Right ventricle myocardium superior (tissue), 1 donor: ENCODE measurements around the gene INPP5A. TPM values are rescaled to one million over a fixed set of nuclear protein-coding genes. Genes with fewer than 3 reads are reported as not detected.
"Not testable (repeated sequence)": the region's sequence is repeated elsewhere in the genome, so short reads cannot be mapped to it uniquely, and the experiment has no call there.

Source experiments
- ATAC-seq: fragments of 200-7000 bp; cut with Tn5 transposase; one replicate; pipeline ENCODE4 v1.9.1; 2020; ENCODE audit warnings: mild to moderate bottlenecking; ENCODE audit not compliant: poor library complexity
- DNase-seq: peaks from one replicate; pipeline ENCODE4 v3.0.0-alpha.2; 2020
- intact Hi-C: fragments of 100-400 bp; cut with DNase I; formaldehyde crosslinking; loops from one replicate; pipeline ENCODE4 v1.11.2; 2022
- total RNA-seq: library from RNA; stranded (reverse); fragmentation: NEBNext Ultra II Directional; extraction: Animal tissue kit (Norgen Biotek cat#: 25700); gene quantifications from one replicate; pipeline ENCODE4 v1.2.1, GENCODE V29; 2021
- donor health status: DM: no; HTN: yes; CAD: no; lungs with severe emphysema.

The INPP5A gene
- total RNA-seq, 1 donor from 2014 or later: 99.1 TPM

GRCh38 chr10:132566892-132567291 is 29.3 kb downstream of the INPP5A start:
- DNase-seq (no peak), ATAC-seq (no peak)
- intact Hi-C loops: no loop called here

- DNase-seq (peak; percentile 29), ATAC-seq (no peak)
- intact Hi-C loops: no loop called here
Observed at GRCh38 chr10:132570265-132570664, 32.7 kb downstream of the INPP5A start.

- intact Hi-C loops: no loop called here
- ATAC-seq: peak; percentile 50
- DNase-seq: peak; percentile 67
Observed at GRCh38 chr10:132570771-132571649, 33.4 kb downstream of the INPP5A start.

DNA sequence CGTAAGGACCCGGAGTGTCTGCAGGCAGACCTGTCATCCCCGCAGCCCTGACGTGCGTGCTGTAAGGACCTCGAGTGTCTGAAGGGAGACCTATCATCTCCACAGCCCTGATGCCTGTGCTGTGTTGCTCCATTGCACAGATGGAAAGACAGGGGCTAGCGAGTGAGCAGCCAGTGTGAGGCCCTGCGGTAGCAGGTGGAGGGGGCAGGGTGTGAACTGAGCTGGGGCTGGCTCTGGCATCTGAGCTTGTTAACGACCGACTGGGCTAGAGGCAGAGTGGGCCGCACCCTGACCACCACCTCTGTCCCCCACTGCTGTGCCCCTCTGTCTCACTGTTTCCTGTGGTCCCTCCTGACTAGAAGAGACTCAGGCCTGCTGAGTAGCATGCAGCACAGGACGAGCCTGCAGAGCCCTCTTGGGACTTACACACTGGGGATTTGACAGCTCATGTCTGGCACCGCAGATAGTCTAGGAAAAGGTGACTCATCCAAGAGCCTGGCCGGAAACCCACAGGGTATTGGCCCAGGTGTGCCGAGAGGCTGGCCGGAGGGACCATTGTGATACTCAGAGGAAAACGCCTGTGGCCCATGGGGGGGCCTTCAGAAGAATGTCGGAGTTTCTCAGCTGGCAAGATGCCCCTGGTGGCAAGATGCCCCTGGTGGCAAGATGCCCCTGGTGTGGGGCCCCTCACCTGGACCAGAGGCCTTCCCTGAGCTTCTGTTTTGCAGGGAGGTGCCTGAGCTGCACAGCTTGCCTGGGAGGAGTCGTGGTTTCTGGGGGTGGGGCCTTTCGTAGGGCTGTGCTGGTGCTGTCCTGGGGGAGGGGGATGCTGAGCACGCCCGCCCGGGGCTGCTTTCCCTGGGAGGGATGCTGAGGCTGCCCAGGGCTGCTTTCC is 34.3 kb downstream of the INPP5A start:
- intact Hi-C loops: no loop called here
- DNase-seq (peak; percentile 50), ATAC-seq (peak; percentile 74)

- ATAC-seq: peak; percentile 45
- intact Hi-C loops: no loop called here
- no peak for DNase-seq
Observed at GRCh38 chr10:132572545-132572937, 35.0 kb downstream of the INPP5A start.

GRCh38 chr10:132572946-132573345 is 35.4 kb downstream of the INPP5A start:
- intact Hi-C loops, DNase-seq, ATAC-seq: not testable (repeated sequence)

DNA sequence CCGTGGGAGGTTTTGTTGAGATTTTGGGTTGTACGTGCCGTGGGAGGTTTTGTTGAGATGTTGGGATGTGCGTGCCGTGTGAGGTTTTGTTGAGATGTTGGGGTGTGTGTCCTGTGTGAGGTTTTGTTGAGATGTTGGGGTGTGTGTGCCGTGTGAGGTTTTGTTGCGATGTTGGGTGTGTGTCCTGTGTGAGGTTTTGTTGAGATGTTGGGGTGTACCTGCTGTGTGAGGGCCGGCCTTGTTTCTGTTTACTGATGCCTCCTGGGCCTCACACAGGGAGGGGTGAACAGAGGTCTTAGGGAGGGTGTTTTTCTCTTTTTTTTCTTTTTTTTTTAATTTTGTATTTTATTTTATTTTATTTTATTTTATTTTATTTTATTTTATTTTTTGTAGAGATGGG is 36.7 kb downstream of the INPP5A start:
- DNase-seq (no peak), ATAC-seq (no peak)
- intact Hi-C loops: no loop called here

DNA sequence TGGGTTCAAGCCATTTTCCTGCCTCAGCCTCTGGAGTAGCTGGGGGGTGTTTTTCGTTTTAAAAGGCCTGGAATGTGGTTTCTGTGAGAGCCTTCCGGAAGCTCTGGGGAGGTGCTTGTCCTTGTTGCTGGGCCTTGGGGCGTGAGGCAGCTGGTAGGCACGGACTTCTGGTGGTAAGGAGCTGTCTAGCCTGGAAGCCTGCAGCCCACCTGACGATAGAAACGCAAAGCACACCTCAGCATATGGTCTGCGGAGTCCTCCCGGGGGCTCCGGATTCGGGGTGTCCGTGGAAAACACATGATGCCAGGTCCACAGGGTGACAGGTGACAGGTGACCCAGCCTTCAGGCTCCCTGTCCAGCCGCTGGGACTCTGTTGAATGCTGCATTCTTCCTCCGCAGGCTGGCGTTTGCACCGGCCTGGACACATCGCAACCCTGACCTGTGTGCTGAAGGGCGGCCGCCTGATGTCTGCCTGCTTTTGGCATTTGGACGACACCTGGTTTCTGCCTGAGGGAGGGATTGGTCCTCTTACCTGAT is 37.3 kb downstream of the INPP5A start:
- DNase-seq: peak; percentile 36
- intact Hi-C loops: loop anchor here (5.0 kb wide), 2 partner anchors 33 to 118 kb away; no protein-coding TSS in a partner anchor

GRCh38 chr10:132575320-132576201 is 38.0 kb downstream of the INPP5A start:
- DNase-seq: peak; percentile 64
- ATAC-seq: peak; percentile 28
- intact Hi-C loops: loop anchor here (5.0 kb wide), 2 partner anchors 33 to 118 kb away; no protein-coding TSS in a partner anchor

More for the DNA sequence above, 37.3 kb downstream of the INPP5A start:
- no peak for ATAC-seq

- intact Hi-C loops: loop anchor here (5.0 kb wide), 2 partner anchors 35 to 120 kb away; no protein-coding TSS in a partner anchor
- ATAC-seq (no peak), DNase-seq (peak; percentile 36)
Observed at GRCh38 chr10:132576671-132577349, 39.2 kb downstream of the INPP5A start.

GRCh38 chr10:132577350-132578003 is 39.9 kb downstream of the INPP5A start:
- DNase-seq (peak; percentile 63), ATAC-seq (peak; percentile 70)
- intact Hi-C loops: loop anchor here (5.0 kb wide), 2 partner anchors 35 to 120 kb away; no protein-coding TSS in a partner anchor

DNA sequence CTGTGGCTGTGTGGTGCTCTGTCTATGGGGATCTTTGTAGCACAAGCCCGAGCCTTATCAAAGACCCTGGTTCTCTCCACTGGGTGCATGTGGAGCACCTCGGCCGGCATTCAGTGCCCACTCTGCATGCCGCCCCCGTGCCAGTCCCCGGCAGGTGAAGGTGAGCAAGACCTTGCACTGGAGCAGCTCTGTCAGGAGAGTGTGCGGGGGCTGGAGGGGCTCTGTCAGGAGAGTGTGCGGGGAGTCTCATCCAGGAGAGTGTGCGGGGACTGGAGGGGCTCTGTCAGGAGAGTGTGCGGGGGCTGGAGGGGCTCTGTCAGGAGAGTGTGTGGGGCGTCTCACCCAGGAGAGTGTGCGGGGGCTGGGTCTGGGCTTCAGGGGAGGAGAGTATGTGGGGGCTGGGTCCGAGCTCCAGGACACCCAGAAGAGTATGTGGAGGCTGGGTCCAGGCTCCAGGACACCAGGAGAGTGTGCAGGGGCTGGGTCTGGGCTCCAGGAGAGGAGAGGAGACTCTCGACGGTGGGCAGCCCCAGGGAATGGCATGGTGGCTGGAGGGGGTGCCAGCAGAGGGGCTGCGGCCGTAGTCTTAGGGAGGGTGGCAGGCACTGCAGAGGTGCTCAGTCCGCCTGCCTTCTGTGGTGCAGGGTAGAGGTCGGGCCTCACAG is 40.8 kb downstream of the INPP5A start:
- DNase-seq: no peak
- intact Hi-C loops: loop anchor here (5.0 kb wide), 2 partner anchors 36 to 121 kb away; no protein-coding TSS in a partner anchor
- peak; percentile 14 for ATAC-seq

- DNase-seq (peak; percentile 42), ATAC-seq (no peak)
- intact Hi-C loops: loop anchor here (5.0 kb wide), 2 partner anchors 37 to 122 kb away; no protein-coding TSS in a partner anchor
Observed at GRCh38 chr10:132579027-132579859, 41.7 kb downstream of the INPP5A start.

GRCh38 chr10:132580143-132580542 is 42.6 kb downstream of the INPP5A start:
- DNase-seq (no peak), ATAC-seq (no peak)
- intact Hi-C loops: no loop called here

DNA sequence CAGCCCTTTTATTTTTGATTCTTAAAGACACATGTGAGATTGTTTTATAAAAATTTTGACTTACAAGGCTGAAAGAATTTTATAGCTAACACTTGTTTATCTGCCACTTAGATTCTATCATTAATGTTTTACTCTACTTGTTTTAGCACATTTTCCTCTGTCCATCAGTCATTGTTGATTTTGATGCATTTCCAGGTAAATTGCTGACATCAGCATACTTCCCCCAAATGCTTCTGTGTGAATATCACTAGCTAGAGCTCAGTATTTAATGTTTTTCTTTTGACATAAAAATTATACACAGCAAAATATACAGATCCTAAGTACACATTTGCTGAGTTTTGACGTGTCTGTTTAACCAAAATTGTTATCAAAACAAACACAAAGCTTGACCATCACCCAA is 43.0 kb downstream of the INPP5A start:
- DNase-seq (no peak), ATAC-seq (no peak)
- intact Hi-C loops: no loop called here
